GM19328 (cell line): ENCODE results near the gene OR8K1.

Experiments used
- ATAC-seq: cut with Tn5 transposase; IDR thresholded peaks from one replicate; pipeline ENCODE4 v1.9.1; 2021; ENCODE audit warnings: mild to moderate bottlenecking, moderate library complexity; ENCODE audit not compliant: unreplicated experiment

The OR8K1 gene

DNA sequence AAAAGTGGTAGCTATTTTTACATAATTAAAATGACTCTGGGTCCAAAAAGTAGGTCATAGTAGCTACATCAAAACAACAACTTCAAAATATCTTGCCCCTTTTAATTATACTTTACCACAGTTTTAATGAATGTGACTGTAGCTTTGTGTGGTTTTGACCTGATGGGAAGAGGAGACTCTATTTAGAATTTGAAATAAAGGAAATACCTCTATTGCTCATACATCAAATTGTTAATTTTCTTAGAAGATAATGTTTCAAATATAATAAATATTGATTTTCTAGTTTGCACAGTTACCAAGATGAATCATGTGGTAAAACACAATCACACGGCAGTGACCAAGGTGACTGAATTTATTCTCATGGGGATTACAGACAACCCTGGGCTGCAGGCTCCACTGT, at the start of gene OR8K1:
OR8K1 (plus strand) TSS at position 301 of the 400 bp plus-strand sequence; CDS start at position 301, 0 bp downstream.
- no peak for ATAC-seq

DNA sequence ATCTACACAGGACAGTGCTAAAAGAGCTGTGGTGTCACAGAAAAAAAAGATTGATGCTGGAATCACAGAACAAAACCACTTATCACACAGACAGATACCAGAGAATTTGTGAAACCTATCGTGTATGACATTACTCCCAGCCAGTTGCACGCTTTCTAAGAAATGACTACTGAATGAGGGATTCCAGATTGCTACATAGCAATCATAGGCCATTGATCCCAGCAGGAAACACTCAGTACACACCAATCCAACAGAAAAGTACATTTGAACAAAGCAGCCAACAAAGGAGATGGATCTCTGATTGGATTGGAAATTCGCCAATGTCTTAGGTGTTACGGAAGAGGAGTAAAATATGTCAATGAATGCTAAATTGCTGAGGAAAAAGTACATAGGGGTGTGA, 48.9 kb upstream of the OR8K1 start:
- ATAC-seq = no peak

DNA sequence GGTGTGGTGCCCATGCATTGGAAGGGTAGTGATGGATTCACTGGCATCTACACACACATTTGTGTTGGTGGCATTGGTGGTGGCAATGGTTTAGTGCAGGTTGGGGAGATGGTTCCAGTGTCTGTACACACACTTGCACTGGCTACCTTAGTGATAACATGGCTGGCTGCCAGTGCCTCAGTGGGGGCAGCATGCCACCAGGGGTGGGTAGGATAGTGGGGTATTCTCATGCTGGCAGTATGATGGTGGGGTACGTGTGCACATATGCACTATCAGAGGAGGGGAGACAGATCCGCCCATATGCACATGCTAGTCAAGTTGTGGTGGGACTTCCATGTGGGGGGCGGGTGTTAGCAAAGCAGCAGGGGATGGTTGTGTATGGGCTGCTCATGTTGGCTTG, 38.0 kb upstream of the OR8K1 start:
- ATAC-seq = no peak

DNA sequence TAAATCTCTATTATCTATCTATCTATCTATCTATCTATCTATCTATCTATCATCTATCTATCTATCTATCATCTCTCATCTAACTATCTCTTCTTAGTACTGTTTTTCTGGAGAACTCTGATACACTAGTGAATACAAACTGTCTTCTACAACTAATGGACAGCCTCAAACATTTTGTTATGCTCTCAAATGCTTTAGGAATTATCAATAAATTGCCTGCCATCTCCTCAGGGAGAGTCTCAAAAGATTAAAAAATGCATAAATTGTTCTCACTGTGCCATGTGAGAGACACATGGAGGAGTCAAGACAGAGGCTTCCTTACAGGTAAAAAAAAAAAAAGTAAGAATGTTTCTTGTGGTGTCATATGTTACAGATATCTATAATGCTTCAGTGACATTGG, 31.0 kb upstream of the OR8K1 start, which contains the start of gene OR8K3:
OR8K3 (plus strand) TSS at position 301 of the 400 bp plus-strand sequence. CDS start 3,163 bp downstream, outside the sequence.
- ATAC-seq = no peak

DNA sequence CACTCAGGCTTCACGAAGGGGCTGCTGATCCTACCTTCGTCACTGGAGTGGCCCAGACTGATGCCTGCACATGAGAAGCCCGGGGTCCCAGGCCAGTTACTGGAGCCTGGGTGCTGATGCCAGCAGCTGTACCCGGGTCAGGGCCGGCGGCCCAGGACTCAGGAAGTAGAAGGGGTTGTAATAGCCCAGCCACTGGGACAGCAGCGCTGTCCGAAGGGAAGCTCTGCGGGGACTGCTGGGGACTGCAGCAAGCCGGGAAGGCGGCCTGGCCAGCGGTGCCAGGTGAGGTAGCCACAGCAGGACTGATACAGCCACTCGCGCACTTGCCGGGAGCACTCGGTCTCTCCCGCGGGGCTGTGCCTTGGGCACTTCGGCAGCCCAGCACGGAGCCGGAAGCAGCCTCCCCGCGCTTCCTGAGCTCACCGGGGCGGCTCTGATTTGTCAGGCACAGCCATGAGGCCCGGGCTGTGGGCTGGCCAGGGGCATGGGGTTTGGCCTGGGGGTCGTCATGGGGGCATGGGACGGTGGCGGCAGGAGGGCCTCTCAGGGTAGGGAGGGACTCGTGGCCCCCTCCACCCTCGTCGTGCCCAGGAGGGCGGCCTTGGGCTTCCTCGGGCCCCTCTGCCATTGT, 13.9 kb upstream of the OR8K1 start:
- no peak for ATAC-seq

DNA sequence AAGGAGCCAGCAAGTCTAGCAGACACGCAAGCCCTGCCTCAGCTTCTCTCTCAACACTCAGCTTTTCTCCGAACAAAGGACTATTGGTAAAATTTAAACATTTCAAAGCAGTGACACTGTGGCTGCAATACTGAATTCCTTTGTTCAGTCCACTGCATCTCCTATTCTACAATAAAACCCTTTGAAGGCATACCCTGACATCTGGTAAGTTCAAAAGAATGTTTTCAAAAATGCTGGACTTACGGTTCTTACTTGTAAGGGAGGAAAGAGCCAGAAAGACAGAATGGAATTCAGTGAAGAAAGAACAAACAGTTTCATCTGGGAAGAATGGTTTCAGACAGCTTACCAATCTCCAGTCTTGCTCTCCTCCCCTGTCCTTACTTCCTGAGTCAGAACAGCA, 12.7 kb upstream of the OR8K1 start:
- ATAC-seq = no peak

DNA sequence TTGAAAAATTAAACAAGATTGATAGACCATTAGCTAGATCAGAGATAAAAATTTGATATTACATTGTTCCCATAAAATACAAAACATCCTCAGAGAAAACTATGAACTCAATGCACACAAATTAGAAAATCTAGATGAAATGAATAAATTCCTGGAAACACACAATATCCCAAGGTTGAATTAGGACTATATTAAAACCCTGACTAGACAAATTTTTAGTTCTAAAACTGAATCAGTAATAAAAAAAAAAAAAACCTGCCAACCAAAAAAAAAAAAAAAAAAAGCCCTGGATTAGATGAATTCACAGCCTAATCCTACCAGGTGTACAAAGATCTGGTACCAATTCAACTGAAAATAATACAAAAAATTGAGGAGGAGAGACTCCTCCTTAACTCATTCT, 5.5 kb upstream of the OR8K1 start:
- ATAC-seq = no peak

DNA sequence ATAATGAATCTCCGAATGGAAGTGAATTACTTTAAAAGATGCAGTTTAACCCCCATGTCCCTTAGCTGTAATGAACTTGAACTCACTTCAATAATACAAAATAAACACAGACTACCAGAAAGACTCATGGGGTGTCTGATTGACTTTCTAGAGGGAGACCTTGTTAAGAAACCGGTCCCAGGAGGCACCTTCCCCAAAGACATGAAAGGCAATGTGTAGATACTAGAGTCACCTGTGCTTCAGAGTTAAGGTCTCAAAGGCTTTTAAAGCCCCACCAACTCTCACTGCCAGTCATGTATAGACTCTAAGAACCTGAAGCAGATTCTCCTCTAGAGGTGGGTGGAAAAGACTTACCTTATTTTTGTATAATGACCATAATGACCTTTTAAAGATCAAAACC, 8.2 kb downstream of the OR8K1 start, which contains the start of gene OR8J1:
OR8J1 (plus strand) TSS at position 301 of the 400 bp plus-strand sequence. CDS start 5,956 bp downstream, outside the sequence.
- no peak for ATAC-seq

DNA sequence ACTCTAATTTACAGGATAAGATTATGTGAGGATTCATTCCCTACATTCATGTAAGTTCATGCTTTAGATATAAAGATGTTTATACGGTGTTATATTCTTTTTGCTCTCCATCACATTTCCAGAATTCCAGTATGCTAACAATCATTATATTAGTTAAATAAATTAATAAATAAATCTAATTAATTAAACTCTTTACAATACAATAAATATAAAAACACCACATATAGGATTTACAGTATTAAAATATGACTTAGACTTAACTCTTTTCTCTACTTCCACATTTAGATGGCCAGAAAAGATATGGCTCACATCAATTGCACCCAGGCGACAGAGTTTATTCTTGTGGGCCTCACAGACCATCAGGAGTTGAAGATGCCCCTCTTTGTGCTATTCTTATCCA, 29.5 kb downstream of the OR8K1 start, which contains the start of gene OR8U1:
OR8U1 (plus strand) TSS at position 301 of the 400 bp plus-strand sequence; CDS start at position 301, 0 bp downstream.
- ATAC-seq = no peak

DNA sequence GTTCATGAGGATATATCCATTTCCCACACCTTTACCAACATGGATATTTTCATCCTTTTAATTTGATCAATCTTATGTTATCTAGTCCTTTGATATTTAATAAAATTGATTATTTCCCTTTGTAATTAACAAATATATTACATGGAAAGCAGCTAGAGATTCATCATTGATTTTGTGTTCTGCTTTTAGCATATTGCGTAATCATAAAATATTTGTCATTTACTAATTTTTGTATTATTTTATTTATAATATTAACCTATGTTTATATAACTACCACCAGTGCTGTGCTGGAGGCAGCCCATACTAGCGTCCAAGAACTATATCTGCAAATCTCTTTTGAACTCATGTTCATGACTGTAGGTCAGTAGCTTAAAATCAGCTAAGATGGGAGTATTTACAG, 34.3 kb downstream of the OR8K1 start:
- no peak for ATAC-seq

DNA sequence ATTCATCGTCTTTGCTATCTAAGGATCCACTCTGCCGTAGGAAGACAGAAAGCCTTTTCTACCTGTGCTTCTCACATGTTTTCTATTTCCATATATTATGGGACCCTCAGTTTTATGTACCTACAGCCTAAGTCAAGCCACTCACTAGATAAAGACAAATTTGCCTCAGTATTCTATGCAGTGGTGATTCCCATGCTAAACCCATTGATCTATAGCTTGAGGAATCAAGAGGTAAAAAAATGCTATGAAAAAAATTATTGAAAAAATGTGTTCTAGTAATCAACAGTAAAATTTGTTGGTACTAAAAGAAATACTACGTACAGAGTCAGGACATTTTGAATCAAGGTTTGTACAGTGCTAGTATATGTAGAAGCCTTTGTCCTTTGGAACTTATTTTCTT, 48.5 kb downstream of the OR8K1 start:
- ATAC-seq = no peak

DNA sequence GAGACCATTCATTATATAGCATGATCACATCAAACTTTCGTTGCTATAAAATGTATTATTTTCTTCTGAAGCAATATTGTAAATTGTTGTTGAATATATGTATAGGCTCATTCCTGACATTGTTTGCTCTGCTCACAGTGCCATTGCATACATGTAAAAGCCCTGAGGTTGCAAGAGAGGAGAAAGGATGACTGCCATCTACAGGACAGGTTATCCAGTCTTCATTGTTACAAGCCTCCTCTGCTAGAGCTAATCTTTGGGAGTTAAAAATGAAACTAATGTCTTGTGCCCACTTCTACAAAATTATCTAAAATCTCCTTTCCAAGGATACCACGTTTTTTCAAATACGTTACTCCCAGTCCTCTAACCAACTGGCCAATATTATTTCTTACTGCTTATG, 50.2 kb downstream of the OR8K1 start:
- ATAC-seq = no peak
